Choroid plexus epithelial cell (primary cell): Measurements from ENCODE around the gene IRF5.
"Not testable (repeated sequence)": the region's sequence is repeated elsewhere in the genome, so short reads cannot be mapped to it uniquely, and the experiment has no call there.

Experiments used
- DNase-seq: peaks from one replicate; pipeline ENCODE4 v3.0.0-alpha.2; 2010; ENCODE audit warnings: low read depth
- H3K4me3 ChIP-seq: 2 replicates; pipeline ENCODE4 v1.5.1; 2011; ENCODE audit warnings: low read depth, mild to moderate bottlenecking, control low read depth, low read length, moderate library complexity
- TF ChIP-seq, protein P1 (sequence below): conservative IDR thresholded peaks from 2 replicates; pipeline ENCODE4 v1.5.1; 2011; ENCODE audit warnings: low read depth, mild to moderate bottlenecking, control low read depth, inconsistent platforms, low read length, moderate library complexity

Gene IRF5

DNA sequence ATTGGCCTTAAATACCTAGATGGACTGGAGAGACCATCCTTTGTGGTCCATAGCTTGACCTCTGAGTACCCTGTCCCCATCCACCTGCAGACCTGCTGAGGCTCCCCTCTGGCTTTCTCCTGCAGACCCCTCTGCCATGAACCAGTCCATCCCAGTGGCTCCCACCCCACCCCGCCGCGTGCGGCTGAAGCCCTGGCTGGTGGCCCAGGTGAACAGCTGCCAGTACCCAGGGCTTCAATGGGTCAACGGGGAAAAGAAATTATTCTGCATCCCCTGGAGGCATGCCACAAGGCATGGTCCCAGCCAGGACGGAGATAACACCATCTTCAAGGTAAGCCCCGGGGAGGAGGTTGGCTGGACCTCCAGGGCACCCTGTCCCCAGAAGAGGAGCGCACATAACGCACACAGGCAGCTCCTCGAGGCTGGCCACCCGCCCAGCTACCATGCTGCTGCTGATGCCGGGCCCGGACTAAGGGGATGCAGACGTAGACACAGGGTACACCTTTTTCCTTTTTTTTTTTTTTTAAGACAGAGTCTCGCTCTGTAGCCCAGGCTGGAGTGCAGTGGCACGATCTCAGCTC lies 4.3 kb downstream of the IRF5 start:
- no peak overlapping the region for H3K4me3 ChIP-seq
- DNase-seq = no peak
- TF ChIP-seq, protein P1, sequence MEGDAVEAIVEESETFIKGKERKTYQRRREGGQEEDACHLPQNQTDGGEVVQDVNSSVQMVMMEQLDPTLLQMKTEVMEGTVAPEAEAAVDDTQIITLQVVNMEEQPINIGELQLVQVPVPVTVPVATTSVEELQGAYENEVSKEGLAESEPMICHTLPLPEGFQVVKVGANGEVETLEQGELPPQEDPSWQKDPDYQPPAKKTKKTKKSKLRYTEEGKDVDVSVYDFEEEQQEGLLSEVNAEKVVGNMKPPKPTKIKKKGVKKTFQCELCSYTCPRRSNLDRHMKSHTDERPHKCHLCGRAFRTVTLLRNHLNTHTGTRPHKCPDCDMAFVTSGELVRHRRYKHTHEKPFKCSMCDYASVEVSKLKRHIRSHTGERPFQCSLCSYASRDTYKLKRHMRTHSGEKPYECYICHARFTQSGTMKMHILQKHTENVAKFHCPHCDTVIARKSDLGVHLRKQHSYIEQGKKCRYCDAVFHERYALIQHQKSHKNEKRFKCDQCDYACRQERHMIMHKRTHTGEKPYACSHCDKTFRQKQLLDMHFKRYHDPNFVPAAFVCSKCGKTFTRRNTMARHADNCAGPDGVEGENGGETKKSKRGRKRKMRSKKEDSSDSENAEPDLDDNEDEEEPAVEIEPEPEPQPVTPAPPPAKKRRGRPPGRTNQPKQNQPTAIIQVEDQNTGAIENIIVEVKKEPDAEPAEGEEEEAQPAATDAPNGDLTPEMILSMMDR = no peak

DNA sequence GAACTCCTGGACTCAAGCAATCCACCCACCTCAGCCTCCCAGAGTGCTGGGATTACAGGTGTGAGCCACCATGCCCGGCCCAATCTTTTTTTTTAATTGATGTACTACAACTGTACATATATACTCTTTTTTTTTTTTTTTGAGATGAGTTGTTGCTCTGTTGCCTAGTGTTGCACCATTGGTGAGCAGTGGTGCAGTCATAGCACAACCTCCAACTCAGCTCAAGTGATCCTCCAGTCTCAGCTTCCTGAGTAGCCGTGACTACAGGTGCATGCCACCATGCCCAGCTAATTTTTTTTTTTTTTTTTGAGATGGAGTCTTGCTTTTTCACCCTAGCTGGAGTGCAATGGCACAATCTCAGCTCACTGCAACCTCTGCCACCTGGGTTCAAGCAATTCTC lies 5.5 kb downstream of the IRF5 start:
- not testable (repeated sequence) for DNase-seq, H3K4me3 ChIP-seq

DNA sequence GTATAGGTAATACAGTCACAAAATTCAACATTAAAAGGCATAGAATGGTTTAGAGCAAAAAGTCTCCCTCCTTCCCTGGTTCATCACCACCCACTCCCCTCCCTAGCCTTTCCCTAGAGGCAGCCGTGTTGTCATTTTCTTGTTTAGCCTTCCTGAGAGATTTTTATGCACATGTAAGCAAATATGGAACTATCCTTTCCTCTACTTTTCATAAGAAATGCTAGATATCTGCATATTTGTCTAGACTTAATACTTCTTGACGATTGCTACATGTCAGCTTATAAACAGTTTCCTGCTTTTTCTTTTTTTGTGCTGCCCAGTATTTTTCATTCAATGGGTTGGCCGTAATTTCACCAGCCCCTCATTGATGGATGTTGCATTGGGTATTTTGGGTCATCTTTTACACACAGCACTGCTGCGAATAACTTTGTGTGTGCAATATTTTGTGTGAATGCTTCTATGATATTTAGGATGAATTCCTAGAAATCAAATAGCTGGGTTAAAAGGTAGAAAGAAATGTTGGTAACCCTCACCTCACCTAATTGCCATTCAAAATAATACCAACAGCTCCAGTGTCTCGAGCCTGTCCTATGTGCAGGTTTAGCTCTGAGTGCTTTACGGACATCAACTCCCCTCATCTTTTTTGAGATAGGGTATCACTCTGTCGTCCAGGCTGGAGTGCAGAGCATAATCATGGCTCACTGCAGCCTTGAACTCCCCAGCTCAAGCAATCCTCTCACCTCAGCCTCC lies 6.9 kb downstream of the IRF5 start:
- no peak overlapping the region for H3K4me3 ChIP-seq
- TF ChIP-seq, protein P1 = no peak
- DNase-seq = no peak

DNA sequence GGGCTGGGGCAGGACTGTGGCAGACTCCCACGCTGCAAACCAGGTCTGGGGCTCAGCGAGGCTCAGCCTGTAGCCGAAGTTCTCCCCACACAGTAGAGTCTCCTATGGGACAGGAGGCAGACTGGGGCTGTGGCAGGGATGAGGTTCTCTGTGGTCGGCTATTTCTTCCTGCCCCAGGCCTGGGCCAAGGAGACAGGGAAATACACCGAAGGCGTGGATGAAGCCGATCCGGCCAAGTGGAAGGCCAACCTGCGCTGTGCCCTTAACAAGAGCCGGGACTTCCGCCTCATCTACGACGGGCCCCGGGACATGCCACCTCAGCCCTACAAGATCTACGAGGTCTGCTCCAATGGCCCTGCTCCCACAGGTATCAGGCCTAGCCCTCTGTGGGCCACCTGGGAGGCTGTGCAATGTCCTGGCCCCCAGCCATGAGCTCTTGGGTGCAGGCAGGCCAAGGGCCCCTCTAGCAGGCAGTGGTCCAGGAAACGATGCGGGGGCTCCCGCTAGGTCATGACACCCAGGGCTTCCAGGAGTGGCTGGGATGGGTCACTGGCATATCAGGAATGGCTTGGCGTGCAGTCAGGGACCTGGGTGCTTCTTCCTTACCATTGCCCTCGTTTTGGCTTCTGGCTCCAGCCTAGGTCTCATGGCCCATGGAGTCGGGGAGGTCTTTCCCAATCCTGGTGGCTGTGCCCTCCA lies 8.1 kb downstream of the IRF5 start:
- no peak overlapping the region for H3K4me3 ChIP-seq
- DNase-seq = no peak
- TF ChIP-seq, protein P1 = no peak

DNA sequence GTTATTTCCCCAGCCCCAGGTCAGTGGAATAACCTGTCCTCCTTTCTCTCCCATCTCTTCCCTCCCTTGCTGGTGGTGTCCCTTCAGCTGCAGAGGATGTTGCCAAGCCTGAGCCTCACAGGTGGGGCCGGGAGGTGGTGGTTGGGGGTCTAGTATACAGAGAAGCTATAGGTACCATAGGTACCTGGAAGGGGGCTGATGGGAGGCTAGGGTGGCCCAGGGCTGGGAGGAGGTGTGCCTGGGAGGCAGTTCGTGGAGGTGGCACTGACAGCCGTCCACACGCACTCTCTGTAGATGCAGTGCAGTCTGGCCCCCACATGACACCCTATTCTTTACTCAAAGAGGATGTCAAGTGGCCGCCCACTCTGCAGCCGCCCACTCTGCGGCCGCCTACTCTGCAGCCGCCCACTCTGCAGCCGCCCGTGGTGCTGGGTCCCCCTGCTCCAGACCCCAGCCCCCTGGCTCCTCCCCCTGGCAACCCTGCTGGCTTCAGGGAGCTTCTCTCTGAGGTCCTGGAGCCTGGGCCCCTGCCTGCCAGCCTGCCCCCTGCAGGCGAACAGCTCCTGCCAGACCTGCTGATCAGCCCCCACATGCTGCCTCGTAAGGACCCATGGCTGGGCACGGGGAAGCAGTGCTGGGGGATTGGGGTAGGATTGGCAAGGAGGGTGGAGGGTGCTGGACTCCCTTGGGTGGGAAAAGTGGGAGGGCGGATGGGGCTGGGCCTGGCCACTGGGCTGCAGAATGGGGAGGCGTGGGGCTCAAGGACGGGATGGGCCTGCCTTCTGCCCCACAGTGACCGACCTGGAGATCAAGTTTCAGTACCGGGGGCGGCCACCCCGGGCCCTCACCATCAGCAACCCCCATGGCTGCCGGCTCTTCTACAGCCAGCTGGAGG lies 9.5 kb downstream of the IRF5 start:
- TF ChIP-seq, protein P1 = no peak
- no peak for DNase-seq
- no peak overlapping the region for H3K4me3 ChIP-seq

DNA sequence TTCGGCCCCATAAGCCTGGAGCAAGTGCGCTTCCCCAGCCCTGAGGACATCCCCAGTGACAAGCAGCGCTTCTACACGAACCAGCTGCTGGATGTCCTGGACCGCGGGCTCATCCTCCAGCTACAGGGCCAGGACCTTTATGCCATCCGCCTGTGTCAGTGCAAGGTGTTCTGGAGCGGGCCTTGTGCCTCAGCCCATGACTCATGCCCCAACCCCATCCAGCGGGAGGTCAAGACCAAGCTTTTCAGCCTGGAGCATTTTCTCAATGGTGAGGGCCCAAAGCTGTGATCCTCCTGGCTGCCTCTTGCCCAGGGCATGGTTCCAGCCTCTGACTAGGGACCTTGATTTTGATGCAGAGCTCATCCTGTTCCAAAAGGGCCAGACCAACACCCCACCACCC lies 10.1 kb downstream of the IRF5 start:
- no peak overlapping the region for H3K4me3 ChIP-seq
- no peak for DNase-seq
- TF ChIP-seq, protein P1 = no peak
